GM18498 (cell line): ENCODE results near the gene CCDC83.
"Not testable (repeated sequence)": the region's sequence is repeated elsewhere in the genome, so short reads cannot be mapped to it uniquely, and the experiment has no call there.

Experiments used
- ATAC-seq: cut with Tn5 transposase; IDR thresholded peaks from one replicate; pipeline ENCODE4 v1.9.1; 2021; ENCODE audit warnings: mild to moderate bottlenecking, moderate library complexity; ENCODE audit not compliant: unreplicated experiment

The CCDC83 gene

DNA sequence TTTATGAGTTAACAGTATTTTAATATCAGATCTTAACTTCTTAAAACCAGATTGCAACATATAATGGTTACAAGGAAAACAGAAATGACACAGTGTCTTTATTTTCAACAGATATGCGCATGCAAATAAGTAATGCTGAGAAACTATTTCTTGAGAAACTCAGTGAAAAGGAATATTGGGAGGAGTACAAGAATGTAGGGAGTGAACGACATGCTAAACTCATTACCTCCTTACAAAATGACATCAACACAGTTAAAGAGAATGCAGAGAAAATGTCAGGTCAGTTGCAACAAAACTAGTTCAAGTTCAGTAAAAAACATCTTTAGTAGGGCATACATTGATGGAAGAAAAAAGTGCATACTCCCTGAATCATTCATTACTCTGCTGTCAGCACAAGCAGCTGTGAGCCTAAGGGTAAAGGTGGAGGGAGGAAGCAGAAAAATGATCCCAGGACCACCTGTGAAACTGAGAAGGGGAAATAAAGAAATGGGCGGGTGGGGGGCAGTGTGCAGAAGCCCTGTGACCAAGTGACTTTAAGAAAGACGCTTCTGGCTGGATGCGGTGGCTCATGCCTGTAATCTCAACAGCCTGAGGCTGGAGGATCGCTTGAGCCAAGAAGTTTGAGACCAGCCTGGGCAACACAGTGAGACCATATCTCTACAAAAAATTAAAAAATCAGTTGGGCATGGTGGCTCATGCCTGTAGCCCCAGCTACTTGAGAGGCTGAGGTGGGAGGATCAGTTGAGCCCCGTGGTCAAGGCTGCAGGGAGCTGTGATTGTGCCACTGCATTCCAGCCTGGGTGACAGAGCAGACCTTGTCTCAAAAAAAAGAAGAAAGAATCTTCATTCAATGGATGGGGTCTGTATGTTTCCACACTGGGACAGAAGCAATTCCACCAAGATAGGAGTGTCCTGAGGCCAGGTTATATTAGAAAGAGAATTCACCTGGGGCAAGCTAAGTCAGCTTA lies 31.2 kb downstream of the CCDC83 start:
- ATAC-seq, result no peak

DNA sequence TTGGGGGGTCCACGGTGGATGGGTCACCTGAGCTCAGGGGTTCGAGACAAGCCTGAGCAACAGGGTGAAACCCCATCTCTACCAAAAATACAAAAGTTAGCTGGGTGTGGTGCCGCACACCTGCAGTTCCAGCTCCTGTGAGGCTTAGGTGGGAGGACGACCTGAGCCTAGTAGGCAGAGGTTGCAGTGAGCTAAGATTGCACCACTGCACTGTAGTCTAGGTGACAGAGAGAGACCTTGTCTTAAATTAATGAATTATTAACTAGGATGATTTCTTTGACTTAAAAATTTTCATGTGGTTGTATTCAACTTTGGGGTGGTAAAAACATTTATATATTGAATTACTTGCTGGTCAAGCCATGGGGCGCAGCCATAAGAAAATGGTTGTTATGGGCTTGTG lies 33.9 kb downstream of the CCDC83 start:
- no peak for ATAC-seq

DNA sequence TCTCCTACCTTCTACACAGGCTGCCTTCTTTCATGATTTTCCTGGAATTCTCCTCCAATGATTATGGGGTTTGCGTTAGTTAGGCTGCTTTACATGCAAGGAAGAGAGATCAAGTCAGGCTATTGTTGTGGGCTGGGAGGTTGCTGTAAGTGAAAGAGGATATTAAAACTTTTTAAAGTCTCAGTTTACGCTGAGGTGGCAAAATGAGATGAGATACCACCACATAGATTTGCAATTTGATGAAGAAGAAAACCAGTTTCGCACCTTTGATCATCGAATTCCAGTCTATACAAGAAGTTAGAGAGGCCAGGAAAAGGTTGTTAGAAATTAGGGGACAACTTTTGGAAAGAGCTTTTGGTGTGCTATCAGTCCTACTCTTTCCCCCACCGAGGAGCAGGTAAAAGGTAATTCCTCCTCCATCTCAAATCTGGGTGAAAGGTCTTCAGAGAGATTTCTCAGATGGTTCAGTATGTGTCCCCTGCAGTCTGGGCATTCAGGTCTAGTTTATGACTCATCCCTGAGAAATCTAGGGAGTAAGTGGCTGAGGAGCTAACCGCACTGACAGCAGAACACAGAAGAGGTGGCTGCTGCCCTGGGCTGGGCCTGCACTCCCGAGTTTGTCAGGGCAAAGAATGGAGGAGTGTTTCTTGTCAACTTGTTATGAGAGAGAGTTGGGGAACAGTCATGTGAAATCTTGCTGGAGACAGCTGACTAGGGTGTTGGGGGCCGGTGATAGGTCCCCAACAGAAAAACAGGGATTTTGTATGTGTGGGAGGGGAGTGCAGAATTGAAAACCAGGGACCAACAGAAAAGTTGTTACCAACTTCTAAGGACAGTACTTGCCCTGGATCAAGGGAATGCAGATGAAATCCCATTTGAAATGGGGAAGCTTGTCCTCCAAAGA lies 34.7 kb downstream of the CCDC83 start:
- ATAC-seq, result no peak

DNA sequence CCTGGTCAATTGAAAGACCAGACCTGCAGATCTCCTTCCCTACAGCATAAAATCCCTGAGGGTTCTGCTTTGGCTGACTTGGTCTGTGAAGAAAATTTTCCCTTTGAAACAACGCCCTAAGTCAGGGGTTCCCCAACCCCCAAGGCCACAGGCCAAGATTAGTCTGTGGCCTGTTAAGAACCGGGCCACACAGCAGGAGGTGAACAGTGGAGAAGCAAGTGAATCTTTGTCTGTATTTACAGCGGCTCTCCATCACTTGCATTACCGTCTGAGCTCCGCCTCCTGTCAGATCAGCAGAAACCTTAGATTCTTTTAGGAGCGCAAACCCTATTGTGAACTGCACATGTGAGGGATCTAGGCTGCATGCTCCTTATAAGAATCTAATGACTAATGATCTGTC lies 38.2 kb downstream of the CCDC83 start:
- ATAC-seq, result no peak

DNA sequence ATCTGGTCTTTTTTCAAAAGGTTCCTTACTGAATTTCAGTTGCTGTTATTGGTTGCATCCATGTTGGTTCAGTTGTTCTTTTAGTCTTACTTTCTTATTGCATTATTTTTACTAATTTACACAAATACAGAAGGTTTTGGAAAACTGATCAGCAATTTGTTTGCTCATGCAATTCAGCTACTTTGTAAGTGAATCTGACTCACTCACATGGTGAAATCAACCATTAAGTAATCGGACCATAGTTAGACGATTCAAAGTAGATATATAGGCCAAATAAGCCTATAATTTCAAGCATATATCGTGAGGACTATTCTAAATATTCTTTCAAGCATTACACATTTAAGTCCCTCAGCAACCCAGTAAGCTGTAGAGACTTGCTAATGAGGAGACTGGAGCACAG lies 41.7 kb downstream of the CCDC83 start:
- no peak for ATAC-seq

DNA sequence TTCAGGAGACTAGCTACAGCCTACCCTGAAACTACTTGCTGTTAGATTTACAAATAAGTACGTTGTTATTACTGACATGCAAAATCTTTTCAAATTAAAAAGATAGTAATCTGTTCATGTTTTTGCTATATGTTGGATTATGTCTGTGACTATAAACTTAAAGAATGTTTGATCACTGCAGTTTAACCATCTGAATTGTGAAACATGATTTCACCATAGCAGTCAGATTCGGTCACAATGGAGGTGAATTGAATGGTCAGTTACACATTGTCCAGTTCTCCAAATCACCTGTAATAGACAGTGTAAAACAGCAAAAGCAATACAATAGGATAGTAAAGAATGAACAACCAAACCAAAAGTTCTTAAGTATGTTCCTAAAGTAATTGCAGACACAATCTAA lies 43.3 kb downstream of the CCDC83 start:
- no peak for ATAC-seq

DNA sequence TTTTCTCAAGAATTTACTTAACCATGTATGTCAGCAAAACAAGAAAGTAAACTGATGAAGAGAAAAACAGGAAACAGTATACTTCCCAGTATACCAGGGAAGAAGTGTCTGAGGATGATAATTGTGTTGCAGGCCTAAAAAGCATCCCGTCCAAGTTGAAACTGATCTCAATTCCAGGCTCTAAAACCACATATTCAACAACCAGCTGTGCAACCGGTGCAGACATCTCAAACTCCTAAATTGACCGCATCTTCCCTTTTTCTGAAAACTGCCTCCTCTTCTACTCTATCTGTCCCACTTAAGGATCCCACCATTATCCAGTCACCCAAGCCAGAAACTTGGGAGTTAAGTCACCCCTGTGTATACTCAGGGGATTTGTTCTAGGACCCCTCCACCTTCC lies 47.2 kb downstream of the CCDC83 start:
- ATAC-seq, result no peak

DNA sequence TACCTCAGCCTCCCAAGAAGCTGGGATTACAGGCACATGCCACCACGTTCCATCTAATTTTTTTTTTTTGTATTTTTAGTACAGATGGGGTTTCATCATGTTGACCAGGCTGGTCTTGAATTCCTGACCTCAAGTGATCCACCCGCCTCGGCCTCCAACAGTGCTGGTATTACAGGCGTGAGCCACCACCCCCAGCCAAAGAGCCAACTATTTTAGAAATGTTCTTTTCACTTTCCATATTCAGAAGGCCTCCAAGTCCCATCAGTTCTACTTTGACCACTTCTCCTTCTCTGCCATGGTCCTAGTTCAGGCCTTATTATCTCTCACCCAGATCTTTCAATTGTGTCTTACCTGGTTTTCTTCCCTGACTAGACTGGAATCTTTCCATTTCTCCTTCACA lies 48.2 kb downstream of the CCDC83 start:
- ATAC-seq, result no peak

DNA sequence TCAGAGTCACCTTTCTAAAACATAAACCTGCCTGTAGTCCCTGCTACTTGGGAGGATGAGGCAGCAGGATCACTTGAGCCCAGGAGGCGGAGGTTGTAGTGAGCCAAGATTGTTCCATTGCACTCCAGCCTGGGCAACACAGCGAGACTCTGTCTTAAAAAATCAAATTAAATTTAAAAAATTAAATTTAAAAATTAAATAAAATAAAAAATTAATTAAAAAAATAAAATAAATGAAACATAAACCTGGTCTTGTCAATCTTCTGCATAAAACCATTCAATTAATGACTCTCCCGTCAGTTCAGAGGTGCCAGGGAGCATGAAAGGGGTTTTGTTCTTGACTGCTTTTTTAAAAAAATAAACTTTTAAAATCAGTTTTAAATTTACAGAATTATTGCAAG lies 48.6 kb downstream of the CCDC83 start:
- ATAC-seq, result no peak

DNA sequence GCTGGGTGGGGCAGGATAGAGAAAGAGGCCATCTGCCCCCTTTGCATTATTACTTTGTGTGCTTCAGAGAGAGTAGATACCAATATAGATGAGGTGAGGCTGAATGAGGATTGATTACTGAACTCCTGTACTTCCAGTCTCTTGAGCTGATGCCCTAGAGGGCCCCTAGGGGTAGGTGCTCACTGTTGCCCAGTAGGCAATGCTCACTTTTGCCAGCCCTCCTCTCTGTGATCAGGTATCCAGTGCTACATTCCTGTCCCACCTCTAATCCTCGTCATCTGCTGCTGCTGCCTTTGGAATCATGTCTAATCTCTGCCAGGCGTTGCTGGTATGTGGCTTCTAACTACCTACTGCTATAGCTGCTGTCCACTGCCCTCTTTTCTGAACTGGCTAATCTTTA lies 57.2 kb downstream of the CCDC83 start:
- ATAC-seq, result no peak

DNA sequence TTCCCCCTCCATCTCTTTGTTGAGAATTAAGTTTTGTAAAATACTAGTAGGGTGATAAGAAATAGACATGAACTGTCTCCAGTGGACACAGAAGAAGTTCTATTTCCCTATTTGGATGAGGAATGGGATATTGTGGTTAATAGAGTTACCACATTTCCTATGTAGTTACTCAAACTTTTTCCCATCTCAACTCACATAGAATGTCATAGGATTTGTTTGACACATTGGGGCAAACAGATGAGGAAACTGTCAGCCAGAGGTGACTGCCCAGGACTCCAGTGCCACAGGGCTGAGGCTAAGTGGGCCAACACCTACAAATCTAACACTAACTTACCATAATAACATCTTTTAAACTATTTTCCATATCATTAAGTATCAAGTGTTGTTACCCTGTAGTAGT lies 58.3 kb downstream of the CCDC83 start:
- no peak for ATAC-seq

DNA sequence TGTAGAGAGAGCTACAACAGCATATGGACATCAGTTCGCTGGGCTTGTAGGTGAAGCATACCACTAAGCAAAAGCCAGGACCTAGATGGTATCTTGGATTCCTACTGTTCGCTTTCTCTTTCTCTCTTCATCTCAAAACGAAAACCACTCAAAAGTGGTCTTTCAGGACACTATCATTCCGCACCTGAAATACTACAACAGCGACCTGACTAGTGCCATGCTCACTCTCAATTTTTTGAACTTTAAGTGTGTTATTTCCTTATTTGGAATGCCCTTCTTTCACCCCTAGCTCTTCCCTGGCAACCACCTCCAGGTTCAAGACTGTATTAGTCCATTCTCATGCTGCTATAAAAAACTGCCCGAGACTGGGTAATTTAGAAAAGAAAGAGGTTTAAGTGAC lies 59.2 kb downstream of the CCDC83 start:
- ATAC-seq, result no peak

DNA sequence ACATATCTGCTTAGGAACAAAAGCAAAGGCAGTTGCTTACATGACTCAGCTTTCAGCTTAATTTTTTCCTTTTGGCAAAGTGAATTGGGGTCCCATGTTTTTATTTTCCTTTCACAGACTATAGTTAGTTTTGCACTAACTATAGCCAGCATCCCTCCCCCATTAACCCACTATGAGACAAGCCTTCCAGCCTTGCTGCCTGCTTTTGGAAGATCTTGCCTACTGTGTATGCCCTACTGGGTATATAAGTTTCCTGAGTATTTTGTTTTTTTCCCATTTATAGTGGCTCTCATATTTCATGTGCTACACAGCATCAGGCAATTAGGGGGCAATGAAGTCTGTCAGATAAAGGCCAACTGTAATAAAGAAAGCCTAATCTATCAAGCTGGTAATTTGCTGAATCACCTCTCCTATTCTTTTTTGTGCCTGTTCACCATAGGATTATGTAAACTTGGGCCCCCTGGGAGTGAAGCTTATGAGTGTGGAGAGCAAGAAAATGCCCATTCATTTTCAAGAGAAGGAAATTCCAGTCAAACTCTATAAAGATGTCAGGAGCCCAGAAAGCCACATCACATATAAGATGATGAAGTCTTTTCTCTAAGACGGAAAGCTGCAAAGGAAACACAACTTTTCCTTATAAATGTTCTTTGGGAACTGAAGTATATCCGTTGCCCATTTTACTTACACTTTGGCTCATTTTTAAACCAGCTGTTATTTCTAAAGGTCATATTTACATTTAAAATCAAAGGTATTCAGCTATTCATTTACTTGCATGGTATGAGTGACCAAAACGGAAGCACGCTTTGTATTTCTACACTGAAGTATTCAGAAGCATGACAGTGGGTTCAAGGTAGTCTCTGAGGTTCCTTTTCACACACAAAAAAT lies 64.0 kb downstream of the CCDC83 start:
- ATAC-seq, result no peak

DNA sequence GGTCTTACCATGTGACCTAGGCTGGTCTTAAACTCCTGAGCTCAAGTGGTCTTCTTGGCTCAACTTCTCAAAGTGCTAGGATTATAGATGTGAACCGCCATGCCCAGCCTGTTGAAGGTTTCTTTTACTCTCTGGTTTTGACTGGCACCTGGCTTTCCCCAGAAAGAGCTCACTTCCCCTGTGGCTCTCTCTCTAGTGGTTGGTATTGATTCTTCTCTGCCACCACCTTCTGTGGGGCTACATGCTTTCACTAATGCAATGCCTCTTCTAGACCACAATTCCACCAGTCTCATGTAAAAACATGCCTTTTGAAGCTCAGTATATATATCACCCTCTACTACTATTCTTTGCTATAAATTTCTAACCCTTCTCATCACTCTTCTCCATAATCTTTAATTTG lies 67.2 kb downstream of the CCDC83 start:
- ATAC-seq, result peak; percentile 99

DNA sequence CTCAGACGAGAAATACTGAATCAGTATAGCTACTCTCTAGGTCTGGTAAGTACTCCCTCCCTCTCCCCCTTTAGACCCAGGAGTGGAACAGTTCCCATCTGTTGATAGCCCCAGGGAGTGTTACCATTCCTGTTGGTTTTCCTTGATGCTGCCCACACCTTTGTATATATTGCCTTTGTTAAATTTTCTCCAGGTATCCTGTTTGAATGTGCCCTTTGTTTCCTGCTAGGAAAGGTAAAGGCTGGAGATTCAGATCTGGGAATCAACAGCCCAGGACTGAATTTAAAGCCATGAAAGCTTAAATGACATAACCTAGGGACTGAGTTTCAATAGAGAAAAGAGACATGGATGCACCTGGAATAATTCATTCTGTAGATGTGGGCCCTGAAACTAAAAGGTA lies 68.3 kb downstream of the CCDC83 start:
- ATAC-seq, result no peak

DNA sequence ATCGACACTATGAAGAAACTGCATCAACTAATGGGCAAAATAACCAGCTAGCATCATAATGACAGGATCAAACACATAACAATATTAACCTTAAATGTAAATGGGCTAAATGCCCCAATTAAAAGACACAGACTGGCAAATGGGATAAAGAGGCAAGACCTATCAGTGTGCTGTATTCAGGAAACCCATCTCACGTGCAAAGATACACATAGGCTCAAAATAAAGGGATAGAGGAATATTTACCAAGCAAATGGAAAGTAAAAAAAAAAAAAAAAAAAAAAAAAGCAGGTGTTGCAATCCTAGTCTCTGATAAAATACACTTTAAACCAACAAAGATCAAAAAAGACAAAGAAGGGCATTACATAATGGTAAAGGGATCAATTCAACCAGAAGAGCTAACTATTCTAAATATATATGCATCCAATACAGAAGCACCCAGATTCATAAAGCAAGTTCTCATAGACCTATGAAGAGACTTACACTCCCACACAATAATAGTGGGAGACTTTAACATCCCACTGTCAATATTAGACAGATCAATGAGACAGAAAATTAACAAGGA lies 71.6 kb downstream of the CCDC83 start:
- ATAC-seq, result not testable (repeated sequence)

DNA sequence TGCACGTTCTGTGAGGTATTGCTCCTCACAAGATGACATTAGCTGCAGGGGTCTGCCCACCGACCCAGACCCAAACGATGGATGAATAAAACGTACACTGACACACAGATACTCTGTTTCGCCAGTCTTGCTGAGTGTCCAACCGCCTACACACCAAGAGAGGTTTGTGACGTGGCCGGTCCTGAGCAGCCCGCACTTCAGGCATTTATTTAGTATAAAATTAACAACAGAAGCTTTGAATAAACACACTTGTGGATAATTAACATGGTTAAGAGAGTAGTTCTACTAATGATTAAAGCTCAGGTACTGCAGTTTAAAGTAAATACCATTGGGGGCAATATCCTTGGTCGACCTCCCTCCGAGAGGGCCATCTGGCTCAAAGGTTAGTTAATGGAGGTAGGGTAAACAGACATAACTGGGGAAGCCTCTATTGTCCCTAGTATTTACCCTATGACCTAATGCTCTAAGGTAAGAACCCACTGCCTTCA lies 75.7 kb downstream of the CCDC83 start:
- no peak for ATAC-seq

DNA sequence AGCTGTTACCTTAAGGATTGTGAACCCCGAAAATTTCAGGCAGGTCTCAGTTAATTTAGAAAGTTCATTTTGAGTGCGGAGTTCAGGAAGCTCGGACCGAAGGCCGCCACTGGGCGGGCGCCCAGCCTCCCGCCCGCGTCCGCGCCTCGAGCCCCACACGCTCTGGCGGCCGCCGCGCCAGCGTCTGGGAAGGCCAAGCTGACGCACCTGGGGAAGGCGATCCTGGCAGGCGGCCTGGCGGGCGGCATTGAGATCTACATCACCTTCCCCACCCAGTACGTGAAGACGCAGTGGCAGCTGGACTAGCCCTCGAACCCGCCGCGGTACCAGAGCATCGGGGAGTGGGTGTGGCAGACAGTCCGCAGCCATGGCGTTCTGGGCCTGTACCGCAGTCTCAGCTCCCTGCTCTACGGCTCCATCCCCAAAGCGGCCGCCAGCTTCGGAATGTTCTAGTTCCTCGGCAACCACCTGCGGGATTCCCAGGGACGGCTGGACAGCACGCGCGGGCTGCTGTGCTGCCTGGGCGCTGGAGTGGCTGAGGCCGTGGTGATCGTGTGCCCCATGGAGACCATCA lies 79.5 kb downstream of the CCDC83 start:
- no peak for ATAC-seq

DNA sequence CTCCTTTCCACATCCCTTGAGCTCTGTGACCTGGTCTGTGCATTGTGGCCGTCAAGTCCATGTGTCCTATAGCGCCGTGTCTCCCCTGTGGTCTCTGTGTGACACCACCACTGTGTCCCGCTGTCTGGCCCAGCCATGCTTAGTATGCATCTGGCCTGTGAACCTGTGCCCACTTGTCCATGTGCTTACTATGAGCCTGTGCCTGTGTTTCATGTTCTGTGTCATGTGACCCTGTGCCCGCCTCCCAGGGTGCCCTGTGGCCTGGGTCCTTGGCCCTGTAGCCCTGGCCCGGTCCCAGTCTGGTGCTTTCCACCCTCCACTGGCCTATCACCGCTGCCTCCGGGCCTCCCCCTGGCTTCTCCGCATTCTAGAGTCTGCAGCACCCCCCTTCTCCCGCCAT lies 80.6 kb downstream of the CCDC83 start:
- no peak for ATAC-seq

DNA sequence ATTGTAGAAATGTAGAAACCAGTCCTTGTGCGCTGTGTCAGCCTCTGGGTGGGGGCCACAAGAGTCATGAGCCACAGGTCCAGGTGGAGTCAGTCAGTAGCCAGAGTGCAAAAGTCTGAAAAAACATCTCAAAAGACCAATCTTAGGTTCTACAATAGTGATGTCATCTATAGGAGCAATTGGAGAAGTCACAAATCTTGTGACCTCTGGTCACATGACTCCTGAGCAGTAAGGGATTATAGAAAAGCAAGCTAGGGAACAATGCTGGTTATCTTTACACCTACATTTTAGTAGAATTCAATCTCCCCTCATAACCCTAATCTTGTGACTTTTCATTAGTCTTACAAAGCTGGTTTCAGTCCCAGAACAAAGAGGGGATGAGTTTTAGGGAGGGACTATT lies 82.7 kb downstream of the CCDC83 start:
- ATAC-seq, result no peak
